ENCODE data around the gene KIAA1755. TPM values are rescaled to one million over a fixed set of nuclear protein-coding genes. Genes with fewer than 3 reads are reported as not detected.

Gene KIAA1755
- not detected for total RNA-seq

DNA sequence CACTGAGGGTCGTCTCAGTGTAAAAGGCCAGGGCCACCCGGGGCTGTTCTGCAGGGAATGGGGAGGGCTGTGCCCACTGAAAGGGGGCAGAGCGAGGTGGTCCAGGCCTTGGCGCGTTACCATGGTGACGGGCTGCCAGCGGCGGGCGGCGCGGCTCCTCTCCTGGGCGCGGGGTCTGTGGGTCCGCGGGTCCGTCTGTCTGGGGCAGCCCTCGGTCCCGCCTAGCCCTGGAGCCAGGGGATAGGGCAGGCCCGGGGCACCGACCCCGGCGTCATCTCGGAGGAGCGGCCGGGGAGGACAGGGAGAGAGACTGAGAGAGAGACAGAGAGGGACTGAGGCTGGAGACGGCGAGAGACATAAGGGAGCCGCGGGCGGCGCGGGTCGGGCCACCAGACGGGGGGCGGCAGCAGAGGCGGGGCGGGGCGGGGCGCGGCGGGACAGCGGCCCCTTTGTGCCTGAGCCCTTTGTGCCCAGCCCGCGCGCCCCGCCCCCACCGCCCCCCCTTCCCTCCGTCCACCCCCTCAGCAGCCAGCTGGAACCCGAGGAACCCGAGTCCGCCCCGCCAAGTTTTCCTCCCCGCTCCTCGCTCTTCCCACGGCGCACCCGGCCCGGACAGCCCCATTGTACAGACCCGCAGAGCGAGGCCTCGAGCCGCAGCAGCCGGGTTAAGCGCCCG, at the start of gene KIAA1755:
TSS of gene KIAA1755 (minus strand) at position 358 of the 676 bp plus-strand sequence. CDS start at position 123, 235 bp downstream.
- peaks cover 0 to 5% of the 10 kb centered on the region in 2 donors for H3K4me1 Mint-ChIP-seq (ENCODE audit: low read depth in 2 of 2)
- no peak for DNase-seq (ENCODE audit: low spot score)
- H3K4me3 Mint-ChIP-seq, result no peak within 1 kb of the TSS
- no peaks in the 10 kb centered on the region for H3K9me3 Mint-ChIP-seq
- H3K36me3 Mint-ChIP-seq, result no peaks in the 10 kb centered on the region
- ATAC-seq, result peak in 1 of 2 donors; percentile 41
- peaks cover 45 to 65% of the 10 kb centered on the region in 2 donors for H3K27me3 Mint-ChIP-seq
- no peak within 1 kb of the TSS for H3K27ac Mint-ChIP-seq

GRCh38 chr20:38308447-38308846, 47.9 kb upstream of the KIAA1755 start:
- H3K4me1 Mint-ChIP-seq (ENCODE audit: low read depth in 2 of 2), result peaks cover 15% of the 10 kb centered on the region in 2 donors
- no peak overlapping the region for H3K4me3 Mint-ChIP-seq
- DNase-seq (ENCODE audit: low spot score) (no peak), ATAC-seq (no peak)
- no peak overlapping the region for H3K27ac Mint-ChIP-seq
- H3K9me3 Mint-ChIP-seq, result no peaks in the 10 kb centered on the region
- H3K27me3 Mint-ChIP-seq, result peaks cover 29 to 34% of the 10 kb centered on the region in 2 donors
- H3K36me3 Mint-ChIP-seq, result no peaks in the 10 kb centered on the region

DNA sequence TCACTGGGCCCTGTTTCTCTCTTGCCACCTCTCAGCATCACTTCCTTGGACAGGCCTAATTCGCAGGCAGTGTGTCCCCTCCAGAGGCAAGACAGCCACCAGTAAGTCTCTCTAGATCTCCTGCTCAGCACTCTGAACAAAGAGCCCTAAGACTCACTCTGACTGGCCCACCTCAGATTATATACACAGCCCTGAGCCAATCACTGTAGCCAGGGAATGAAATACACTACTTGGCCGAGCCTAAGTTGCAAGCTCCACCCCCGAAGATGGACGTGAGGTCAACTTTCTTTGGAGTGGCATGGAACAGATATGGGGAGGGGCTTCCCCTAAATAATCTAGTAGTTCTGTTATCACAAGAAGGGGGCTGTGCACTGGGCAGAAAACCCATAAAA, 47.5 kb upstream of the KIAA1755 start:
- peaks cover 19% of the 10 kb centered on the region in 2 donors for H3K4me1 Mint-ChIP-seq (ENCODE audit: low read depth in 2 of 2)
- no peak overlapping the region for H3K4me3 Mint-ChIP-seq
- H3K9me3 Mint-ChIP-seq, result no peaks in the 10 kb centered on the region
- no peak overlapping the region for H3K27ac Mint-ChIP-seq
- ATAC-seq (no peak), DNase-seq (ENCODE audit: low spot score) (no peak)
- no peaks in the 10 kb centered on the region for H3K36me3 Mint-ChIP-seq
- H3K27me3 Mint-ChIP-seq, result peaks cover 34 to 38% of the 10 kb centered on the region in 2 donors

DNA sequence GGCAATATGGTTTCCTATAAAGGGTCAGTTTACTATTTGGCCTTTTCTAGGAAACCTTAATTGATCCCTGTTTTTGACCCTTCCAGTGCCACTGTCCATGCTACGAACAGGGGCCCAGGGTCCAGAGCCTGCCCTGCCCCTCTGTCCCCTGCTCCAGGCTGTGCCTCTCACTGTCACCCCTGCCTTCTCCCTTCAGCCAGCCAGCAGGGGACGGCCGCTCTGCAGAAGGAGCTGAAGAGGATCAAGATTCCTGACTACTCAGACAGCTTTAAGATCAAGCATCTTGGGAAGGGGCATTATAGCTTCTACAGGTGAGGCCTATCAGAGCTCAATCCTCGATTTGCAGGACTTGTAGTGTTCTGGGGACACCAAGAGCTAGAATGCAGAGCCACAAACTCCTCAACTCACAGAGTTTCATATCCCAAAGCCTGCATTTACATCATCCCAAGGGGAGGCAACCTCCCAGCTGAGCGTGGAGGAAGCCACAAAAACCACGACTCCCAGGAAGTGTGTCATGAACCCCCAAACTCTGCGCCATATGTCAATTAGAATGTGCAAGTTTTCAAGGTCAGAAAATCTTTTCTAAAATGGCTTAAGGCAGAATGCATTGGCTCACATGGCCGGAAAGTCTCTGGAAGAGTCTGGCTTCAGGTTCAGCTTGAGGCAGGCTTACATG, 47.0 kb upstream of the KIAA1755 start:
- Mint-ChIP-seq H3K9me3 (no peaks in the 10 kb centered on the region), H3K36me3 (no peaks in the 10 kb centered on the region), H3K4me1 (ENCODE audit: low read depth in 2 of 2) (peaks cover 20 to 21% of the 10 kb centered on the region in 2 donors), H3K4me3 (no peak overlapping the region), H3K27ac (no peak overlapping the region), H3K27me3 (peaks cover 38 to 43% of the 10 kb centered on the region in 2 donors)
- ATAC-seq, result no peak
- no peak for DNase-seq (ENCODE audit: low spot score)

- Mint-ChIP-seq H3K27me3 (peaks cover 42 to 49% of the 10 kb centered on the region in 2 donors), H3K36me3 (no peaks in the 10 kb centered on the region), H3K4me1 (ENCODE audit: low read depth in 2 of 2) (peaks cover 20 to 21% of the 10 kb centered on the region in 2 donors), H3K9me3 (no peaks in the 10 kb centered on the region), H3K4me3 (no peak overlapping the region), H3K27ac (no peak overlapping the region)
- ATAC-seq (no peak), DNase-seq (ENCODE audit: low spot score) (no peak)
Measured at GRCh38 chr20:38306379-38306778, 45.8 kb upstream of the KIAA1755 start.

- no peak overlapping the region for H3K27ac Mint-ChIP-seq
- no peak overlapping the region for H3K4me3 Mint-ChIP-seq
- H3K9me3 Mint-ChIP-seq, result no peaks in the 10 kb centered on the region
- H3K4me1 Mint-ChIP-seq (ENCODE audit: low read depth in 2 of 2), result peaks cover 20 to 21% of the 10 kb centered on the region in 2 donors
- no peaks in the 10 kb centered on the region for H3K36me3 Mint-ChIP-seq
- no peak for DNase-seq (ENCODE audit: low spot score)
- ATAC-seq, result no peak
- H3K27me3 Mint-ChIP-seq, result peaks cover 39 to 49% of the 10 kb centered on the region in 2 donors
Measured at GRCh38 chr20:38305541-38305940, 45.0 kb upstream of the KIAA1755 start.

- Mint-ChIP-seq H3K4me1 (ENCODE audit: low read depth in 2 of 2) (peaks cover 20 to 21% of the 10 kb centered on the region in 2 donors), H3K36me3 (no peaks in the 10 kb centered on the region), H3K27me3 (peaks cover 42 to 49% of the 10 kb centered on the region in 2 donors), H3K27ac (no peak overlapping the region), H3K9me3 (no peaks in the 10 kb centered on the region), H3K4me3 (no peak overlapping the region)
- DNase-seq (ENCODE audit: low spot score) (no peak), ATAC-seq (peak in 1 of 2 donors; percentile 25)
Measured at GRCh38 chr20:38304845-38305447, 44.4 kb upstream of the KIAA1755 start.

GRCh38 chr20:38303908-38304379, 43.4 kb upstream of the KIAA1755 start, which contains the start of gene BPI:
Gene BPI (plus strand): TSS chr20:38304156. CDS start chr20:38304224, 68 bp downstream.
- no peaks in the 10 kb centered on the region for H3K36me3 Mint-ChIP-seq
- peaks cover 44 to 49% of the 10 kb centered on the region in 2 donors for H3K27me3 Mint-ChIP-seq
- DNase-seq (ENCODE audit: low spot score), result no peak
- ATAC-seq, result peak; percentile 31 to 51
- no peaks in the 10 kb centered on the region for H3K9me3 Mint-ChIP-seq
- H3K27ac Mint-ChIP-seq, result no peak within 1 kb of the TSS
- no peak within 1 kb of the TSS for H3K4me3 Mint-ChIP-seq
- H3K4me1 Mint-ChIP-seq (ENCODE audit: low read depth in 2 of 2), result peaks cover 20 to 21% of the 10 kb centered on the region in 2 donors

- DNase-seq (ENCODE audit: low spot score) (no peak), ATAC-seq (no peak)
- Mint-ChIP-seq H3K27me3 (peaks cover 44 to 49% of the 10 kb centered on the region in 2 donors), H3K9me3 (no peaks in the 10 kb centered on the region), H3K27ac (no peak overlapping the region), H3K4me1 (ENCODE audit: low read depth in 2 of 2) (peaks cover 20 to 21% of the 10 kb centered on the region in 2 donors), H3K4me3 (no peak overlapping the region), H3K36me3 (no peaks in the 10 kb centered on the region)
Measured at GRCh38 chr20:38302786-38303185, 42.3 kb upstream of the KIAA1755 start.

GRCh38 chr20:38301309-38301708, 40.8 kb upstream of the KIAA1755 start:
- H3K4me3 Mint-ChIP-seq, result no peak overlapping the region
- DNase-seq (ENCODE audit: low spot score), result no peak
- H3K4me1 Mint-ChIP-seq (ENCODE audit: low read depth in 2 of 2), result peaks cover 18 to 20% of the 10 kb centered on the region in 2 donors
- H3K27ac Mint-ChIP-seq, result no peak overlapping the region
- H3K36me3 Mint-ChIP-seq, result no peaks in the 10 kb centered on the region
- peaks cover 40 to 44% of the 10 kb centered on the region in 2 donors for H3K27me3 Mint-ChIP-seq
- no peaks in the 10 kb centered on the region for H3K9me3 Mint-ChIP-seq
- ATAC-seq, result no peak

DNA sequence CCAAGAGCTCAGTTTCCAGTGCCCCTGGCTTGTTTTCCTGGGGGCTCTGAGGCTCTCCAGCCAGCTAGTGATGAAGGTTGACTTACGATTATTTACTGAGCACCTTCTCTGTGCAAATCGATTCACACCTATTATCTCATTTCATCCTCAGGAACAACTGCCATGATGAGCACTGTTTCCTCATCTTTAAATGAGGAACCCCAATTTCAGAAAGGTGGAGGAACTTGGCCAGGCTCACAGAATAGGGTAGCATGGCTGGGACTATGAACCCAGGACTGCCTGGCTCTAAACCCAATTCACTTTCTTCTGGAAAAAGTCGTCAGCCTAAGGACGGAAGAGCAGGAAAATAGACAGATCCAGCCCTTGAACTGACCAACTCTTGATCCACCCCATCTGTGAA, 39.9 kb upstream of the KIAA1755 start:
- Mint-ChIP-seq H3K27me3 (peaks cover 36 to 38% of the 10 kb centered on the region in 2 donors), H3K9me3 (no peaks in the 10 kb centered on the region), H3K27ac (no peak overlapping the region), H3K4me3 (no peak overlapping the region), H3K4me1 (ENCODE audit: low read depth in 2 of 2) (peaks cover 17 to 20% of the 10 kb centered on the region in 2 donors), H3K36me3 (no peaks in the 10 kb centered on the region)
- no peak for DNase-seq (ENCODE audit: low spot score)
- ATAC-seq, result no peak

DNA sequence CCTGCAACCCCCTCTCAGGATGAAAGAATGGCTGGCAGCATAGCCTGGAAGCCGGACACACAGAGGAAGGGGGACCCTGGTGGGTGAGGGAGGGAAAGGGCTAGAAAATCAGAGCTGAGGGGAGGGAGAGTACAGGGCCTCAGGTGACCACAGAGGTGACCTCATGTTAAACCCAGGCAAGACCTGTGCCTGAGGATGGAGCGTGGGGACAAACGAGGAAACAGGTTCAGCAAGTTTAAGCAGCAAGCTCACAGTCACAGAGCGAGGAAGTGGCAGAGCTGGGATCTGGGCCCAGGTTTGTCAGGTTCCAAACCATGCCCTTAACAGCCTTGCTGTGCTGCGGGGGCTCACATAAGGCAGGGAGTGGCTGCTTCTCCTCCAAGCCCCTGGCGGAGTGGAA, 39.4 kb upstream of the KIAA1755 start:
- peaks cover 17 to 19% of the 10 kb centered on the region in 2 donors for H3K4me1 Mint-ChIP-seq (ENCODE audit: low read depth in 2 of 2)
- no peak overlapping the region for H3K27ac Mint-ChIP-seq
- peaks cover 35 to 36% of the 10 kb centered on the region in 2 donors for H3K27me3 Mint-ChIP-seq
- H3K4me3 Mint-ChIP-seq, result no peak overlapping the region
- no peak for ATAC-seq
- H3K9me3 Mint-ChIP-seq, result no peaks in the 10 kb centered on the region
- H3K36me3 Mint-ChIP-seq, result no peaks in the 10 kb centered on the region
- no peak for DNase-seq (ENCODE audit: low spot score)

GRCh38 chr20:38298768-38299288, 38.3 kb upstream of the KIAA1755 start:
- DNase-seq (ENCODE audit: low spot score) (no peak), ATAC-seq (no peak)
- Mint-ChIP-seq H3K27me3 (peaks cover 26 to 35% of the 10 kb centered on the region in 2 donors), H3K4me3 (no peak overlapping the region), H3K36me3 (no peaks in the 10 kb centered on the region), H3K9me3 (no peaks in the 10 kb centered on the region), H3K27ac (no peak overlapping the region), H3K4me1 (ENCODE audit: low read depth in 2 of 2) (peaks cover 8 to 9% of the 10 kb centered on the region in 2 donors)

Data from natural killer cell treated with Interleukin-12 subunit alpha and Interleukin-12 subunit beta and Interleukin-15 and Interleukin-18, amount 100 ng/mL, for 72 hours (primary cell).